GM23338 (cell line): ENCODE results near the gene CLC. TPM values are rescaled to one million over a fixed set of nuclear protein-coding genes. Genes with fewer than 3 reads are reported as not detected.

ENCODE experiments used
- ATAC-seq: fragments of 200-7000 bp; cut with Tn5 transposase; 3 replicates; pipeline ENCODE4 v1.9.1; 2020
- DNase-seq: peaks from one replicate; pipeline ENCODE4 v3.0.0-alpha.2; 2015; ENCODE audit warnings: low spot score
- H2AFZ ChIP-seq: fragments of 200-600 bp; sonication (generic); 2 replicates; pipeline ENCODE4 v1.8.0; 2016; ENCODE audit warnings: antibody characterized with exemption, mild to moderate bottlenecking, moderate library complexity
- H3F3A ChIP-seq: fragments of 200-600 bp; sonication (generic); replicated peaks from 2 replicates; pipeline ENCODE4 v1.8.0; 2017; ENCODE audit warnings: antibody characterized with exemption, mixed run types, low read depth
- H3K27ac ChIP-seq: fragments of 200-600 bp; sonication (generic); 2 replicates; pipeline ENCODE4 v1.6.1; 2016; ENCODE audit warnings: low read depth
- H3K27me3 ChIP-seq: fragments of 200-600 bp; sonication (generic); 2 replicates; pipeline ENCODE4 v1.8.0; 2016; ENCODE audit warnings: mild to moderate bottlenecking, mixed run types, moderate library complexity; ENCODE audit not compliant: insufficient read depth
- H3K36me3 ChIP-seq: fragments of 200-600 bp; sonication (generic); 2 replicates; pipeline ENCODE4 v1.8.0; 2016; ENCODE audit warnings: mild to moderate bottlenecking; ENCODE audit not compliant: insufficient read depth
- H3K4me1 ChIP-seq: fragments of 200-600 bp; sonication (generic); 2 replicates; pipeline ENCODE4 v1.8.0; 2016; ENCODE audit warnings: mild to moderate bottlenecking, moderate library complexity; ENCODE audit not compliant: insufficient read depth
- H3K4me2 ChIP-seq: fragments of 200-600 bp; sonication (generic); 2 replicates; pipeline ENCODE4 v1.7.1; 2017; ENCODE audit warnings: mixed run types
- H3K4me3 ChIP-seq: fragments of 200-600 bp; sonication (generic); 2 replicates; pipeline ENCODE4 v1.6.1; 2016; ENCODE audit warnings: mixed run types
- H3K79me2 ChIP-seq: fragments of 200-600 bp; sonication (generic); replicated peaks from 2 replicates; pipeline ENCODE4 v1.8.0; 2017; ENCODE audit warnings: mild to moderate bottlenecking; ENCODE audit not compliant: insufficient read depth
- H3K9me2 ChIP-seq: fragments of 200-600 bp; sonication (generic); 2 replicates; pipeline ENCODE4 v1.8.0; 2017; ENCODE audit not compliant: insufficient read depth
- H4K20me1 ChIP-seq: fragments of 200-600 bp; sonication (generic); replicated peaks from 2 replicates; pipeline ENCODE4 v1.8.0; 2017; ENCODE audit warnings: mild to moderate bottlenecking; ENCODE audit not compliant: insufficient read depth
- H3K27ac Mint-ChIP-seq: 2 replicates; pipeline ENCODE4 v1.8.0; 2020; ENCODE audit warnings: inconsistent platforms, mild to moderate bottlenecking, moderate library complexity, mixed read lengths
- H3K27me3 Mint-ChIP-seq: 3 replicates; pipeline ENCODE4 v1.8.0; 2022; ENCODE audit warnings: low read depth, mild to moderate bottlenecking, moderate library complexity, mixed read lengths, inconsistent platforms; ENCODE audit not compliant: insufficient read depth, poor library complexity
- H3K36me3 Mint-ChIP-seq: 3 replicates; pipeline ENCODE4 v1.8.0; 2021; ENCODE audit warnings: low read depth, mild to moderate bottlenecking, inconsistent platforms, moderate library complexity, mixed read lengths
- H3K4me1 Mint-ChIP-seq: 3 replicates; pipeline ENCODE4 v1.8.0; 2020; ENCODE audit warnings: mild to moderate bottlenecking, inconsistent platforms, mixed read lengths
- H3K4me3 Mint-ChIP-seq: 3 replicates; pipeline ENCODE4 v1.8.0; 2021; ENCODE audit warnings: moderate library complexity, mild to moderate bottlenecking, inconsistent platforms, mixed read lengths
- H3K9me3 Mint-ChIP-seq: 3 replicates; pipeline ENCODE4 v1.8.0; 2020; ENCODE audit warnings: moderate library complexity, mild to moderate bottlenecking, inconsistent platforms, mixed read lengths
- CTCF ChIP-seq, 2 experiments: fragments of 200-600 bp in 1 of 2; sonication (generic) in 1 of 2; conservative IDR thresholded peaks; 2 replicates each; pipeline versions ENCODE4 v1.5.1 to v1.6.1; 2016 to 2017; ENCODE audit warnings: antibody characterized with exemption in 2 of 2, low read depth in 2 of 2, mild to moderate bottlenecking in 2 of 2, moderate library complexity in 1 of 2
- EZH2 ChIP-seq: fragments of 200-600 bp; sonication (generic); IDR thresholded peaks from one replicate; pipeline ENCODE4 v1.8.0; 2017; ENCODE audit warnings: antibody characterized with exemption, mild to moderate bottlenecking, low read depth; ENCODE audit not compliant: unreplicated experiment
- EZH2phosphoT487 ChIP-seq: fragments of 200-600 bp; sonication (generic); IDR thresholded peaks from one replicate; pipeline ENCODE4 v1.8.1; 2018; ENCODE audit warnings: antibody characterized with exemption; ENCODE audit not compliant: unreplicated experiment
- NANOG ChIP-seq: IDR thresholded peaks from 2 replicates; pipeline ENCODE4 v1.6.1; 2016; ENCODE audit warnings: antibody characterized with exemption, borderline replicate concordance
- STAT1 ChIP-seq: IDR thresholded peaks from one replicate; pipeline ENCODE4 v1.6.1; 2016; ENCODE audit warnings: antibody characterized with exemption; ENCODE audit not compliant: unreplicated experiment
- ZNF114 ChIP-seq: fragments of 250-450 bp; sonication (Bioruptor Pico); IDR thresholded peaks from 2 replicates; pipeline ENCODE4 v1.5.0; 2020; ENCODE audit warnings: mild to moderate bottlenecking, moderate library complexity
- ZNF331 ChIP-seq: fragments of 250-450 bp; sonication (Bioruptor Pico); IDR thresholded peaks from 2 replicates; pipeline ENCODE4 v1.5.0; 2020; ENCODE audit warnings: low read depth, mild to moderate bottlenecking, moderate library complexity
- polyA plus RNA-seq: library from polyadenylated mRNA; unstranded; fragments of >200 nt; fragmentation: Nextera tagmentation; extraction: Ambion mirVana; gene quantifications from 2 replicates; pipeline ENCODE4 v1.2.1, GENCODE V29; 2016
- total RNA-seq: library from RNA; depleted of rRNA; stranded (reverse); fragments of >200 nt; shearing (Covaris generic); gene quantifications from 2 replicates; pipeline ENCODE4 v1.2.3, GENCODE V29; 2014
- TF ChIP-seq, protein P1 (sequence below): IDR thresholded peaks from 2 replicates; pipeline ENCODE4 v1.6.1; 2016; ENCODE audit warnings: antibody characterized with exemption

The CLC gene
- total and polyA plus RNA-seq, 2 experiments from 2014 or later = not detected

- Histone ChIP-seq H3K4me3 (no peak overlapping the region), H3K36me3 (no peaks in the 10 kb centered on the region), H3K4me2 (no peak overlapping the region), H2AFZ (no peak overlapping the region), H3K4me1 (0 out of 2 replicates have a peak, but pooled peaks cover 12% of the 10 kb centered on the region), H3K79me2 (no peaks in the 10 kb centered on the region), H3K27ac (no peak overlapping the region), H3K27me3 (no peaks in the 10 kb centered on the region), H4K20me1 (no peaks in the 10 kb centered on the region), H3K9me2 (no peaks in the 10 kb centered on the region), H3F3A (no peaks in the 10 kb centered on the region)
- TF ChIP-seq STAT1 (no peak), EZH2 (no peak), EZH2phosphoT487 (no peak)
- no peaks in the 10 kb centered on the region for H3K4me1 Mint-ChIP-seq
- ATAC-seq (no peak), DNase-seq (no peak)
- no peaks in the 10 kb centered on the region for H3K36me3 Mint-ChIP-seq
- no peak overlapping the region for H3K27ac Mint-ChIP-seq
- H3K9me3 Mint-ChIP-seq = no peaks in the 10 kb centered on the region
- H3K27me3 Mint-ChIP-seq = peaks cover 2% of the 10 kb centered on the region
- no peak overlapping the region for H3K4me3 Mint-ChIP-seq
Measured at GRCh38 chr19:39735688-39736087, 2.1 kb downstream of the CLC start.

DNA sequence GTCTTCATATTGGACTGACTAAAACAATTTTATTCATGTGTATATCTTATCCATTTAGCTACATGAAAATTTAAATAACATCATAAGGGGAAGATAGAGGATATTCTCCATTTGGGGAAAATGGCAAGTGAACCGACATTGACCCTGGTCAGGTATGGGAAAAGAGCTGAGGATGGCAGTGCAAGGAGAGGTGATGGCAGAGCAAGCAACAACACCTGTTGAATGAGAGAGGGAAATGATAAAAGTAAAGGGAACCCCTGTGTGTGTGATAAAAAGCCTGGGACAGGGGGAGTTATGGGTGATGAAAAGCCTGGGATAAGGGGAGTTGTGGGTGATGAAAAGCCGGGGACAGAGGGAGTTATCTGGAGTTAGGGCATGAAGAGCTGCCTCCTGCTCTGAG lies 4.0 kb downstream of the CLC start:
- no peak overlapping the region for H3K4me3 ChIP-seq

More for the DNA sequence above, 4.0 kb downstream of the CLC start:
- H3K9me3 Mint-ChIP-seq = no peaks in the 10 kb centered on the region
- H4K20me1 ChIP-seq = no peaks in the 10 kb centered on the region
- TF ChIP-seq ZNF114 = no peak
- no peak for TF ChIP-seq STAT1
- no peak for TF ChIP-seq NANOG
- TF ChIP-seq, protein P1, sequence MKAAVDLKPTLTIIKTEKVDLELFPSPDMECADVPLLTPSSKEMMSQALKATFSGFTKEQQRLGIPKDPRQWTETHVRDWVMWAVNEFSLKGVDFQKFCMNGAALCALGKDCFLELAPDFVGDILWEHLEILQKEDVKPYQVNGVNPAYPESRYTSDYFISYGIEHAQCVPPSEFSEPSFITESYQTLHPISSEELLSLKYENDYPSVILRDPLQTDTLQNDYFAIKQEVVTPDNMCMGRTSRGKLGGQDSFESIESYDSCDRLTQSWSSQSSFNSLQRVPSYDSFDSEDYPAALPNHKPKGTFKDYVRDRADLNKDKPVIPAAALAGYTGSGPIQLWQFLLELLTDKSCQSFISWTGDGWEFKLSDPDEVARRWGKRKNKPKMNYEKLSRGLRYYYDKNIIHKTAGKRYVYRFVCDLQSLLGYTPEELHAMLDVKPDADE = no peak
- TF ChIP-seq EZH2 = no peak
- no peak for TF ChIP-seq ZNF331
- TF ChIP-seq CTCF (conservative IDR thresholded peaks at IDR 0.05; ENCODE audit: low read depth in 2 of 2) = no peak
- TF ChIP-seq EZH2phosphoT487 = no peak
- H3F3A ChIP-seq = no peaks in the 10 kb centered on the region
- no peaks in the 10 kb centered on the region for H3K36me3 Mint-ChIP-seq
- no peak for ATAC-seq
- no peaks in the 10 kb centered on the region for H3K4me1 Mint-ChIP-seq
- no peak overlapping the region for H3K4me2 ChIP-seq
- no peaks in the 10 kb centered on the region for H3K9me2 ChIP-seq
- 0 out of 2 replicates have a peak, but pooled peaks cover 5% of the 10 kb centered on the region for H3K4me1 ChIP-seq
- no peak overlapping the region for H3K27ac ChIP-seq
- no peak overlapping the region for H3K27ac Mint-ChIP-seq
- no peak overlapping the region for H2AFZ ChIP-seq
- no peak overlapping the region for H3K4me3 Mint-ChIP-seq
- no peaks in the 10 kb centered on the region for H3K79me2 ChIP-seq
- peaks cover 2% of the 10 kb centered on the region for H3K27me3 Mint-ChIP-seq
- no peak for DNase-seq
- H3K36me3 ChIP-seq = no peaks in the 10 kb centered on the region
- no peaks in the 10 kb centered on the region for H3K27me3 ChIP-seq
